IPS-11a (cell line): Measurements from ENCODE around the gene HOXB7.

ENCODE experiments used
- H3K4me3 ChIP-seq: one replicate; pipeline ENCODE4 v1.5.1; 2013; ENCODE audit warnings: low read depth, low read length, control low read depth

HOXB7 gene

GRCh38 chr17:48624118-48624517 lies 13.3 kb upstream of the HOXB7 start:
- no peak overlapping the region for H3K4me3 ChIP-seq

GRCh38 chr17:48623583-48623982 lies 12.8 kb upstream of the HOXB7 start:
- H3K4me3 ChIP-seq: no peak overlapping the region

GRCh38 chr17:48622857-48623256 lies 12.0 kb upstream of the HOXB7 start:
- no peak overlapping the region for H3K4me3 ChIP-seq

- H3K4me3 ChIP-seq: no peak overlapping the region
These were observed 10.9 kb upstream of the HOXB7 start for GRCh38 chr17:48621410-48622392.

GRCh38 chr17:48620461-48621139 lies 9.8 kb upstream of the HOXB7 start:
- H3K4me3 ChIP-seq: no peak overlapping the region

- H3K4me3 ChIP-seq: no peak overlapping the region
These were observed 9.1 kb upstream of the HOXB7 start for GRCh38 chr17:48619826-48620449.

GRCh38 chr17:48618256-48618896 lies 7.6 kb upstream of the HOXB7 start:
- H3K4me3 ChIP-seq: no peak overlapping the region

- no peak overlapping the region for H3K4me3 ChIP-seq
These were observed 6.8 kb upstream of the HOXB7 start for GRCh38 chr17:48617471-48618255.

- no peak overlapping the region for H3K4me3 ChIP-seq
These were observed 6.1 kb upstream of the HOXB7 start for GRCh38 chr17:48616717-48617470.

- no peak overlapping the region for H3K4me3 ChIP-seq
These were observed 5.3 kb upstream of the HOXB7 start for GRCh38 chr17:48615963-48616716.

- H3K4me3 ChIP-seq: no peak within 1 kb of the TSS
These were observed 4.5 kb upstream of the HOXB7 start, which contains the start of gene HOXB8 for GRCh38 chr17:48615047-48615962. TSS of gene HOXB8 (minus strand) at chr17:48615292. CDS start at chr17:48614704, 588 bp downstream.

GRCh38 chr17:48613862-48614694 lies 3.3 kb upstream of the HOXB7 start:
- H3K4me3 ChIP-seq: no peak overlapping the region

- no peak overlapping the region for H3K4me3 ChIP-seq
These were observed 2.3 kb upstream of the HOXB7 start for GRCh38 chr17:48612854-48613691.

- no peak overlapping the region for H3K4me3 ChIP-seq
These were observed 1.6 kb upstream of the HOXB7 start for GRCh38 chr17:48612456-48612853.

- H3K4me3 ChIP-seq: no peak overlapping the region
These were observed 1.1 kb upstream of the HOXB7 start for GRCh38 chr17:48611681-48612455.
